Heart left ventricle (tissue), 13 donors: ENCODE measurements around the gene HP1BP3.

Source experiments
- POLR2A ChIP-seq, 2 donors: fragments of 450-650 bp; IDR thresholded peaks; one replicate each; pipeline ENCODE4 v1.6.1; 2017; ENCODE audit warnings: antibody characterized with exemption in 2 of 2, mild to moderate bottlenecking in 2 of 2, moderate library complexity in 2 of 2
- TF ChIP-seq, protein P1 (sequence below), 12 donors: fragments of 200-600 bp; sonication (generic) in 4 of 12; IDR thresholded peaks; one replicate each; pipeline versions ENCODE4 v1.5.0 to v1.8.0; 2018 to 2022; ENCODE audit warnings: antibody characterized with exemption in 12 of 12, mild to moderate bottlenecking in 5 of 12
- donor health status: ischemic (EF 13 %, LVEDD 7.1; RV severe dilation, severe dysfunction).
- donor health status: DM: no; HTN: yes; CAD: no.
- donor health status: DM: no; HTN: no; CAD: no.
- donor health status: ischemic (EF 25% LVEDD 6.9; RV normal size, moderate dysfunction).
- donor health status: ischemic (EF 25% LVEDD 5.7; RV mildly dilated, moderate dysfunction).
- donor health status: ischemic (EF 35%, LVEDD 5.7; RV mildly dilated, moderate dysfunction).
- donor health status: nonischemic (EF 11% LVEDD 7.7; RV severe dilation, severe dysfunction).
- donor health status: DM: yes; HTN: yes; CAD: no.
- donor health status: PGD.
- donor health status: ischemic (EF 29% LVEDD 5.4; RV normal size, mild dysfunction).
- donor health status: nonischemic (EF 23%, LVEDD 6.1; RV moderate dilation, normal function).

DNA sequence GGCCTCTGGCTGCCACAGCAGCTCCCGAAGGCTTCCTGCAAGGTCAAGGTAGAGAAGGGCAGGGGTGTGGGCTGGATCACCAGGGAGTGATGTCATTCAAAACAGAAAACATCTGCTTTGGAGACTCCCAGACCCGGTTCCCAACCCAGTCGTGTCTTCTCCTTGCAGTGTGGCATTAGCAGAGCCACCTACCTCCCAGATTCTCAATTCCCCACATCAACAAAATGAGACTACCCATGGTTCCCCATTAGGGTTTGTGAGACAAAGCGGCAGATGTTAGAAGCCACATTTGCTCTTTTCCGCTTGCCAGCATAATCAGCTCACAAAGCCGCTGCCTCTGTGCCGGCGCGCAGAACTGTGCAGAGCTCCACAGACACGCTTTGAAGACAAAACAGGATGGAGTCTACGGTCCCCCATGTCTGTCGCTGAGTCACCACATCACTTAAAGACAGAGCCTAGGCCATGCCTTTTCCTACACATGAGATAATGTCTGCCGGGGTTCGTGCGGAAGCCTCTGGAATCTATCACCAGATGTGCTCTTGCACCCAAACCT, 81.8 kb downstream of the HP1BP3 start:
- no peak for TF ChIP-seq POLR2A (IDR thresholded peaks at IDR 0.05)
- TF ChIP-seq, protein P1, sequence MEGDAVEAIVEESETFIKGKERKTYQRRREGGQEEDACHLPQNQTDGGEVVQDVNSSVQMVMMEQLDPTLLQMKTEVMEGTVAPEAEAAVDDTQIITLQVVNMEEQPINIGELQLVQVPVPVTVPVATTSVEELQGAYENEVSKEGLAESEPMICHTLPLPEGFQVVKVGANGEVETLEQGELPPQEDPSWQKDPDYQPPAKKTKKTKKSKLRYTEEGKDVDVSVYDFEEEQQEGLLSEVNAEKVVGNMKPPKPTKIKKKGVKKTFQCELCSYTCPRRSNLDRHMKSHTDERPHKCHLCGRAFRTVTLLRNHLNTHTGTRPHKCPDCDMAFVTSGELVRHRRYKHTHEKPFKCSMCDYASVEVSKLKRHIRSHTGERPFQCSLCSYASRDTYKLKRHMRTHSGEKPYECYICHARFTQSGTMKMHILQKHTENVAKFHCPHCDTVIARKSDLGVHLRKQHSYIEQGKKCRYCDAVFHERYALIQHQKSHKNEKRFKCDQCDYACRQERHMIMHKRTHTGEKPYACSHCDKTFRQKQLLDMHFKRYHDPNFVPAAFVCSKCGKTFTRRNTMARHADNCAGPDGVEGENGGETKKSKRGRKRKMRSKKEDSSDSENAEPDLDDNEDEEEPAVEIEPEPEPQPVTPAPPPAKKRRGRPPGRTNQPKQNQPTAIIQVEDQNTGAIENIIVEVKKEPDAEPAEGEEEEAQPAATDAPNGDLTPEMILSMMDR (IDR thresholded peaks at IDR 0.05): no peak
